Liver (tissue), 9 donors: ENCODE data around the gene CD59. TPM values are rescaled to one million over a fixed set of nuclear protein-coding genes. Genes with fewer than 3 reads are reported as not detected.

Experiments used
- DNase-seq: peaks from one replicate; pipeline ENCODE4 v3.0.0-alpha.2; 2017; ENCODE audit warnings: low spot score
- H3K27ac ChIP-seq, 2 donors: one replicate each; pipeline ENCODE4 v1.7.0; 2013; ENCODE audit warnings: inconsistent platforms in 2 of 2, low read length in 2 of 2, control low read depth in 1 of 2, low read depth in 1 of 2, mild to moderate bottlenecking in 1 of 2
- H3K27me3 ChIP-seq, 4 donors: one replicate each; pipeline versions ENCODE4 v1.6.1 to v1.7.0; 2013; ENCODE audit warnings: low read length in 3 of 4, inconsistent platforms in 1 of 4, mild to moderate bottlenecking in 1 of 4, moderate library complexity in 1 of 4; ENCODE audit not compliant: control insufficient read depth in 4 of 4, insufficient read depth in 4 of 4
- H3K36me3 ChIP-seq, 4 donors: one replicate each; pipeline versions ENCODE4 v1.6.1 to v1.7.0; 2013; ENCODE audit warnings: low read length in 3 of 4, mild to moderate bottlenecking in 3 of 4, low read depth in 1 of 4, moderate library complexity in 1 of 4; ENCODE audit not compliant: control insufficient read depth in 4 of 4, insufficient read depth in 3 of 4
- H3K4me1 ChIP-seq, 4 donors: one replicate each; pipeline versions ENCODE4 v1.6.1 to v1.7.0; 2013; ENCODE audit warnings: low read length in 3 of 4, mild to moderate bottlenecking in 3 of 4, moderate library complexity in 1 of 4; ENCODE audit not compliant: control insufficient read depth in 4 of 4, insufficient read depth in 4 of 4
- H3K4me3 ChIP-seq, 3 donors: one replicate each; pipeline versions ENCODE4 v1.6.1 to v1.7.0; 2013; ENCODE audit warnings: low read length in 3 of 3, control low read depth in 1 of 3, low read depth in 1 of 3, mild to moderate bottlenecking in 1 of 3
- H3K9ac ChIP-seq, 2 donors: one replicate each; pipeline ENCODE4 v1.7.0; 2013; ENCODE audit warnings: low read length in 2 of 2, mild to moderate bottlenecking in 2 of 2, moderate library complexity in 2 of 2, control low read depth in 1 of 2, low read depth in 1 of 2
- H3K9me3 ChIP-seq, 4 donors: one replicate each; pipeline versions ENCODE4 v1.6.1 to v1.7.0; 2013; ENCODE audit warnings: low read length in 3 of 4; ENCODE audit not compliant: control insufficient read depth in 4 of 4
- CTCF ChIP-seq: fragments of 150-350 bp; IDR thresholded peaks from 2 replicates; pipeline ENCODE4 v1.5.1; 2017; ENCODE audit warnings: improper control_type of control experiment, low read depth, low read length; ENCODE audit not compliant: missing input control
- EGR1 ChIP-seq, 2 donors: IDR thresholded peaks; 2 replicates each; pipeline ENCODE4 v1.6.1; 2016 to 2018; ENCODE audit warnings: antibody characterized with exemption in 2 of 2, low read depth in 2 of 2
- FOXA1 ChIP-seq: IDR thresholded peaks from 2 replicates; pipeline ENCODE4 v1.6.1; 2016; ENCODE audit warnings: antibody characterized with exemption
- HNF4A ChIP-seq, 2 donors: conservative IDR thresholded peaks; 2 replicates each; pipeline ENCODE4 v1.6.1; 2016; ENCODE audit warnings: antibody characterized with exemption in 2 of 2, mild to moderate bottlenecking in 2 of 2
- HNF4G ChIP-seq: IDR thresholded peaks from 2 replicates; pipeline ENCODE4 v1.6.1; 2016; ENCODE audit warnings: antibody characterized with exemption
- JUND ChIP-seq, 2 donors: IDR thresholded peaks; 2 replicates each; pipeline ENCODE4 v1.6.1; 2016; ENCODE audit warnings: antibody characterized with exemption in 2 of 2
- NR2F2 ChIP-seq: IDR thresholded peaks from 2 replicates; pipeline ENCODE4 v1.6.1; 2016; ENCODE audit warnings: antibody characterized with exemption
- RAD21 ChIP-seq, 2 donors: IDR thresholded peaks; 2 replicates each; pipeline ENCODE4 v1.6.1; 2016; ENCODE audit warnings: antibody characterized with exemption in 2 of 2, mild to moderate bottlenecking in 2 of 2
- REST ChIP-seq: IDR thresholded peaks from 2 replicates; pipeline ENCODE4 v1.6.1; 2016; ENCODE audit warnings: antibody characterized with exemption, mild to moderate bottlenecking
- RXRA ChIP-seq, 2 donors: IDR thresholded peaks; 2 replicates each; pipeline ENCODE4 v1.6.1; 2017 to 2018; ENCODE audit warnings: antibody characterized with exemption in 2 of 2, mild to moderate bottlenecking in 1 of 2
- SP1 ChIP-seq: IDR thresholded peaks from 2 replicates; pipeline ENCODE4 v1.6.1; 2018; ENCODE audit warnings: antibody characterized with exemption, mild to moderate bottlenecking
- TAF1 ChIP-seq: conservative IDR thresholded peaks from 2 replicates; pipeline ENCODE4 v1.6.1; 2016; ENCODE audit warnings: antibody characterized with exemption, mild to moderate bottlenecking
- WGBS: extraction: QIAGEN DNeasy Blood & Tissue Kit; methylation state at CpG from one replicate; pipeline ENCODE4 v1.1.7; 2013; 5-methylcytosine and 5-hydroxymethylcytosine counted together
- polyA plus RNA-seq, 2 donors: library from polyadenylated mRNA; stranded (reverse) in 1 of 2; unstranded in 1 of 2; fragments of 200-250 nt in 1 of 2; fragments of >200 nt in 1 of 2; fragmentation: Nextera tagmentation in 1 of 2; extraction: Ambion mirVana in 1 of 2; gene quantifications; one replicate each; pipeline versions ENCODE4 v1.2.1 to v1.2.3, GENCODE V29; 2013 to 2015
- total RNA-seq, 2 donors: library from RNA; depleted of rRNA; stranded (reverse); fragments of >200 nt; gene quantifications; one replicate each; pipeline ENCODE4 v1.2.3, GENCODE V29; 2014
- TF ChIP-seq, protein P1 (sequence below): IDR thresholded peaks from 2 replicates; pipeline ENCODE4 v1.6.1; 2016; ENCODE audit warnings: antibody characterized with exemption
- TF ChIP-seq, protein P2 (sequence below): IDR thresholded peaks from 2 replicates; pipeline ENCODE4 v1.6.1; 2016; ENCODE audit warnings: antibody characterized with exemption
- TF ChIP-seq, protein P3 (sequence below): IDR thresholded peaks from 2 replicates; pipeline ENCODE4 v1.6.1; 2016; ENCODE audit warnings: antibody characterized with exemption
- donor health status: healthy.
- donor health status: healthy.
- donor health status: healthy.
- donor health status: healthy.
- donor health status: healthy.

CD59 gene
- total and polyA plus RNA-seq, 4 donors = 74.2 to 181 (median 130) TPM

DNA sequence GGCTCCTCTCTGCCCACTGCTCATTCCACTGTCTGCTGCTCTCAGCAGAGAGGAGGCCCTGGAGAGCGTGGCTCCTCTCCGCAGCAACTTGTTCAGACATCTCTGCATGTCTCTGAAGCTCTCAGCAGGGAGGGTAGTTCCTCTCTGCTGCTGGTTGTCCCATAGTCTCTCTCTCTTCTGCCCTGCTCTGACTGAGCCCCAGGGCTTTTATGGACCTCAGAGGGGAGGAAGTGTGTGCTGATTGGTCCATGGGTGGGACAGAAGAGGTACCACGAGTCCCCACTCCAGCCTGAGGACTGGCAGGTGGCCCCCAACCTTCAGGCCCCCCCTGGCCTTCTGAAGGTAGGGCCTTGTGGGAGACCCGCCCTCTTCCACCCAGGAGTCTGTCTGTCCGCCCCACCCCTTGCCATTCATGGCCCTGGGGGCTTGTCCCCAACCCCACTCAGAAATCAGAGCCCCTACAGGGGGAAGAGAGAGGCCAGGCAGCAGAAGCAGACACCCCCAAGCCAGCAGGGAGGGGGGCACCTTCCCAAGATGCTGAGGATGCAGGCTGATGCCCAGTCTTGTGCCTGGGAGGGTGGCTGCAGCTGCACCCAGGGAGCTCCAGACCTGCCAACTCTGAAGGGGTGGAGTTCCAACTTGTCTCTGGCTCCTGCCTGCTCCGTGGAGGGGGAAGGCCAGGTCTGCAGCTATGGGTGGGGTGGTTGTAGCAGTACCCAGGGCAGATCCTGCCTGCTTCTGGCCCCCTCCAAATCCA lies 70.7 kb downstream of the CD59 start (continued):
- TF ChIP-seq, protein P1, sequence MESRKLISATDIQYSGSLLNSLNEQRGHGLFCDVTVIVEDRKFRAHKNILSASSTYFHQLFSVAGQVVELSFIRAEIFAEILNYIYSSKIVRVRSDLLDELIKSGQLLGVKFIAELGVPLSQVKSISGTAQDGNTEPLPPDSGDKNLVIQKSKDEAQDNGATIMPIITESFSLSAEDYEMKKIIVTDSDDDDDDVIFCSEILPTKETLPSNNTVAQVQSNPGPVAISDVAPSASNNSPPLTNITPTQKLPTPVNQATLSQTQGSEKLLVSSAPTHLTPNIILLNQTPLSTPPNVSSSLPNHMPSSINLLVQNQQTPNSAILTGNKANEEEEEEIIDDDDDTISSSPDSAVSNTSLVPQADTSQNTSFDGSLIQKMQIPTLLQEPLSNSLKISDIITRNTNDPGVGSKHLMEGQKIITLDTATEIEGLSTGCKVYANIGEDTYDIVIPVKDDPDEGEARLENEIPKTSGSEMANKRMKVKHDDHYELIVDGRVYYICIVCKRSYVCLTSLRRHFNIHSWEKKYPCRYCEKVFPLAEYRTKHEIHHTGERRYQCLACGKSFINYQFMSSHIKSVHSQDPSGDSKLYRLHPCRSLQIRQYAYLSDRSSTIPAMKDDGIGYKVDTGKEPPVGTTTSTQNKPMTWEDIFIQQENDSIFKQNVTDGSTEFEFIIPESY = no peak
- TF ChIP-seq HNF4G (no peak), JUND (IDR thresholded peaks at IDR 0.05) (no peak), FOXA1 (no peak)

DNA sequence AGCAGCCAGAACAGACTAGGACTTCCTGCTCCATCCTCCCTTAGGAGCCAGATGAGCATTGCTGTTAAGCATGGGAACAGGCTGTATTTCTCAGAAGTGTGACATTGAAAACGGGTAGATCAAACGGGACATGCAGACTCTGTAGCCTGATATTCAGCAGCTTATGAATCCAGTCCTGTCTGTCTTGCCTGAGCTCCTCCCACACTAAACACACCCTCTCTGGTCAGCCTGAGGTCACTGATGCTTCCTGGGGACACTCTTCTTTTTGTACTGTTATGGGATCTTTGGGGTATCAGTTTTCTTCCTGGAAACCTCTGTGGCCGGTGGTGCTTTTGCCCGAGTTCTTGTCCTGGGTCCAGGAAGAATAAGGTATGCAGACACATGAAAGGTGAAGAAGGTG lies 71.4 kb downstream of the CD59 start:
- WGBS = 86% methylated on average over 4 of the region's 4 CpGs
- Histone ChIP-seq H3K27ac (no peak overlapping the region), H3K27me3 (no peaks in the 10 kb centered on the region), H3K9ac (no peak overlapping the region), H3K9me3 (no peaks in the 10 kb centered on the region), H3K4me1 (no peaks in the 10 kb centered on the region), H3K4me3 (no peak overlapping the region), H3K36me3 (no peaks in the 10 kb centered on the region)
- no peak for DNase-seq
- TF ChIP-seq CTCF = no peak
- no peak for TF ChIP-seq NR2F2
- TF ChIP-seq EGR1 (IDR thresholded peaks at IDR 0.05; ENCODE audit: low read depth in 2 of 2) = no peak
- no peak for TF ChIP-seq HNF4A (conservative IDR thresholded peaks at IDR 0.05)
- no peak for TF ChIP-seq TAF1
- TF ChIP-seq, protein P1 = no peak
- no peak for TF ChIP-seq SP1
- no peak for TF ChIP-seq FOXA1
- TF ChIP-seq JUND (IDR thresholded peaks at IDR 0.05) = no peak
- no peak for TF ChIP-seq RXRA (IDR thresholded peaks at IDR 0.05)
- TF ChIP-seq, protein P2, sequence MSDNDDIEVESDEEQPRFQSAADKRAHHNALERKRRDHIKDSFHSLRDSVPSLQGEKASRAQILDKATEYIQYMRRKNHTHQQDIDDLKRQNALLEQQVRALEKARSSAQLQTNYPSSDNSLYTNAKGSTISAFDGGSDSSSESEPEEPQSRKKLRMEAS = no peak

- no peak for DNase-seq
- no peak overlapping the region for H3K4me3 ChIP-seq
- no peaks in the 10 kb centered on the region for H3K4me1 ChIP-seq
- no peaks in the 10 kb centered on the region for H3K27me3 ChIP-seq
- no peaks in the 10 kb centered on the region for H3K9me3 ChIP-seq
- TF ChIP-seq RAD21 (IDR thresholded peaks at IDR 0.05) (no peak), HNF4G (no peak), EGR1 (IDR thresholded peaks at IDR 0.05; ENCODE audit: low read depth in 2 of 2) (no peak), SP1 (no peak), FOXA1 (no peak), HNF4A (conservative IDR thresholded peaks at IDR 0.05) (no peak), REST (no peak), TAF1 (no peak)
- TF ChIP-seq, protein P1 = no peak
- TF ChIP-seq, protein P3, sequence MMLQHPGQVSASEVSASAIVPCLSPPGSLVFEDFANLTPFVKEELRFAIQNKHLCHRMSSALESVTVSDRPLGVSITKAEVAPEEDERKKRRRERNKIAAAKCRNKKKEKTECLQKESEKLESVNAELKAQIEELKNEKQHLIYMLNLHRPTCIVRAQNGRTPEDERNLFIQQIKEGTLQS = no peak
- H3K36me3 ChIP-seq = no peaks in the 10 kb centered on the region
- H3K27ac ChIP-seq = no peak overlapping the region
- WGBS = 86% methylated on average over 6 of the region's 6 CpGs
- no peak overlapping the region for H3K9ac ChIP-seq
Measured at GRCh38 chr11:33664166-33664565, 72.1 kb downstream of the CD59 start.
